HS-27A (cell line): ENCODE data around the gene SPAG16.
"Not testable (repeated sequence)": the region's sequence is repeated elsewhere in the genome, so short reads cannot be mapped to it uniquely, and the experiment has no call there.

ENCODE experiments used
- DNase-seq: peaks from one replicate; pipeline ENCODE4 v3.0.0-alpha.2; 2012; ENCODE audit warnings: low read depth, missing footprints

The SPAG16 gene

DNA sequence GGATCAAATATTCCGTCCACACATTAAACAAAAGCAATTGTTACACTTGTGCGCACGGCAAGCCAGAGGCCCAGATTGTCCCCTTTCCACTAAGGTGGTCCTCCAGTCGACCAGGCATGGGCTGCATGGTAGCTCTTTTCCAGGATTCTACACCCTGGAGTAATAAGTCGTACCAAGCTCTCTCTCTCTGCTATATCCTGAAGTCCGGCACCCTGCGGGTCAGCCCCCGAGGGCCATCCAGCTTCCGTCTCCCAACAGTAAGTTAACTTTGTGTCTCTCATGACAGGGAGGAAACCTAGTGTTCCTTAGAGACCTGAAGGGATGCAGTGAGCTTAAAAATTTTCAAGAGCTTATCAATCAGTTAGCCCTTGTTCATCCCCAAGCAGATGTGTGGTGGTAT, 126.4 kb downstream of the SPAG16 start:
- not testable (repeated sequence) for DNase-seq

DNA sequence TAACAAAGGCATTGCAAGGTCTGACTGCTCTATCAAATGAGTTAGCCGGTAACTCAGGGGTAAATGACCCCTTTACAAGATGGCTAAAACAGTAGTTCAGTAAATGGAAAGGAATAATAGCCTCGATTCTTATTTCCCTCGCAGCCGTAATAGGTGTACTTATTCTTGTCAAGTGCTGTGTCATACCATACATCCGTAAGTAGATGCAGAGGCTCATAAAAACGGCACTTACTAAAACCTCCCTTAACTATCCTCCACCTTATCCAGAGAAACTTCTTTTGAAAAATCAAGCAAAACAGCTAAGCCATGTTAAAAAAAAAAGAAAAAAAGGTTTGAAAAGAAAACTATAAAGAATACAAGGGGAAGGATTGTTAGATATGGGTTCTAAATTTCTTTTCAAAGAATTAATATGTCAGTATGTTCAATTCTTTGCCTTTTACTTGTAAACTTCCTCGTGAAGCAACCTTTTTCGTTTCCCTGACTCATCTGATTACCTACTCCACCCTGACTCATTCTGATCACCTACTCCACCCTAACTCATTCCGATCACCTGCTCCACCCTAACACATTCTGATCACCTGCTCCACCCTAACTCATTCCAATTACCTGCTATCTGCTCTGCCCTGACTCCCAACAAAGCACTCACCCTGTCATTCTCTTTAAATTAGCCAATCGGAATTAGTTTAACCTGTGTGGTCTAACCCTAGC, 127.5 kb downstream of the SPAG16 start:
- DNase-seq, result no peak

GRCh38 chr2:213415093-213415492, 130.8 kb downstream of the SPAG16 start:
- no peak for DNase-seq

DNA sequence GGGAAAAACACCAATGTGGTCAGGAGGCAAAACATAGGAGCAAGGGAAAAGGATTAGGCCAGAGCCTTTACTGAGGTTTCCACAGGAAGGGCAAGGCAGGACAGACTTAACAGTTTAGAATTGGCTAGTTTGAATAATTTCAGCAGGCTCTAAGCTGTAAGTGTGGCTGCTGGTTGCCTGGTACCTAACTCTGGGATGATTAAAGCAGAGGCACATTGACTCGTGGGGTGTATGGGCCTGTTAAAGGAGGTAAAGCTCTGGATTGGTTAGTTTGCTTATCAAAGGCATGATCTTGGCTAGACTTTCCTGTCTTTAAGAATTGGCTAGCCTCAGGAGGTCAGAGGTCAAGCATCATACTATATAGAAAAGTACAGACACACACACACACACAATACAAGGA, 132.6 kb downstream of the SPAG16 start:
- DNase-seq, result no peak

DNA sequence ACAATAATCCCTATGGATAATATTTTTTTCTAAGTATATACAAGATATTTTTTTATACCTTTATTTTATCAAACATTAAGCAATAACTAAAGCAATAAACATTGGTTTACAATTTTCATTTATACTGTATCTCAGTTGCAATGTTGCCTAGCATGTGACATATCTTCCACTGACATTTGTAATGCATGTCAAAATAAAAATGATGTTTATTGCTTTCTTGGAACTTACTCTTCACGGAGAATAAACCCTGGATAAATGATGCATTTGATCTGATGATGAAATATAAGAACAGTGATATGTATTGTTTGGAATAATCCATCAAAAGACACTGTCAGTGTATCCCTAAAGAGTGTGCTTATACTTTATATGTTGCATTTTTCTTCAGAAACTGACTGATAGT, 135.7 kb downstream of the SPAG16 start:
- DNase-seq, result no peak

DNA sequence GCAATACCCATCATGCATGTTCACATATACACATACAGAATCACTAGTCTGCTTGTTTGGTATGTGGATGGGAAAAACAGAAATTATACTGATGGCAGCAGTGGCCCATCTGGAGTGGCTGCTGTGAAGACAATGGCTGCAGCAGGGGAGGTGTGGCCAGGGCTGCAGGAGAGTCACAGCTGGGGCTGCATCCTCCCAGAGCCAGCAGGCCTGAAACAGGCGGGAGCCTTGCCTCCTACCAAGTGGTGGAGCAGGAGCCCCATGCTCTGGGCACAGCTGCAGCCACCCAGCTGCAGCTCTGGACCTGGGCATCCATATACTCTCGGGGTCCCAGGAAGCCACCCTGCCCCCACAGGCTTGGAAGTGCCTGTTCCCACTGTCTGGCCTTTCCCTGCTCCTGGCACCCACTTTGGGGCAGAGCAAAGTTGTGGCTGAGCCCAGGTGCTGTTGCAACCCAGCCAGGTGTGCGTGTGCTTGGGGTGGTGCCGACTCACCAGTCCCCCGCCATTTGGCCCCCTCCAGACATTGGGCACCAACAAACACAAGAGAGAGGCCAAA, 136.6 kb downstream of the SPAG16 start:
- no peak for DNase-seq

DNA sequence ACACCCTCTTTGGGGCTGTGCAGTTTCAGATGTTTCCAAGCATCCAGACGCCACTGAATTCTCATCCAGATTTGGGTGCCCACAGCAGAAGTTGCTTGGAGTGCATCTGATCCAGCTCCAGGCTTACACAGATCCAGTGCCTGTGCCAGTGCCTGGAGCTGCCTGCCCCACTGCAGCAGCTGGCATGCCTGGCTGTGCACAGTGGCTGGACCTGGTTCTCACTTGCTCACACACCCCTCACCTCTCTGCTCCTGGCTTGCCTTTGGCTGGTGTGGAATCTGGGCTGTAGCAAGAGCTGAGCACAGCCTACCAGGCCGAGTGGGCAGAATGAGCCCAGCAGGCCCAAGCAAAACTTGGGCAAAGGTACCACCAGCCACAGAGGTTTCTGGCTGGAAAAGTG, 137.9 kb downstream of the SPAG16 start:
- no peak for DNase-seq

GRCh38 chr2:213425618-213426017, 141.4 kb downstream of the SPAG16 start:
- no peak for DNase-seq

GRCh38 chr2:213429516-213429915, 145.3 kb downstream of the SPAG16 start:
- DNase-seq, result peak; percentile 12

DNA sequence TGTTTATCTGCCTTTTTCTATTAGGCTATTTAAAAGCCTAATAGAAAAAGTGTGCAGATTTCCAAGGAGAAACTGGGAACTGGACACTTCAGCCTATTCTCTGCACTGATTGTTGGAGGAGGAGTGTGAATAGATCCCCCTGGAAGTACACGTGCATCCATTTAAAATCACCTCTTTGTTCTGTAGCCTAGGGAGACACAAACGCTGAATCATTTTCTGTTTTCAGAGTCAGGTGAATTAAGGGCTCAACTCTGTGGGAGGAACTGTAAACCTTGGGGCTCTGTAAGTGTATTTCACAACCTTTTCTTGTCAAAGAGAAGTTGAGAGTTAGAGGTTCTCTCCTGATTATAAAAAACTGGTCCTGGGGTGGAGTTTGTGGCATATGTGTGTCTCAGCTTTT, 159.7 kb downstream of the SPAG16 start:
- no peak for DNase-seq

GRCh38 chr2:213451542-213452239, 167.4 kb downstream of the SPAG16 start:
- no peak for DNase-seq

GRCh38 chr2:213455316-213456008, 171.2 kb downstream of the SPAG16 start:
- DNase-seq, result no peak

- no peak for DNase-seq
Measured at GRCh38 chr2:213475433-213475832, 191.2 kb downstream of the SPAG16 start.

- DNase-seq, result no peak
Measured at GRCh38 chr2:213476641-213477040, 192.4 kb downstream of the SPAG16 start.

DNA sequence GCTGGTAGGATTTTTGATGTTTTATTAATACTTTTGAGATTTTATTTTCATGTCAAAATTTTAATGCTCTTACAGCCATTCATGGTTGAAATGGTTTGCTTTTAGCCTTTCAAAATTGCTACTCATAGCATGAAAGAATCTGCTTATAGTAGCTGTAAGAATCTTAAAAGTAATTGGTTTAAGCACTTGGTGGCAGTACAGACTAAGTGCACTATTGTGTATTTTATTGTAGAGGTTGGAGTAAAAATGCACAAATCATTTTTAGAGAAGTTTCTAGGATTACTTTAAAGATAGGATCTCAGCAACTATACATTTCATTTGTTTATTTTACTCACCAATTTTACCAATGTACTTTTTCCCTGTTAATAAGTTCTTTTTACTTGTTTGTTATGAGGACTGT, 205.8 kb downstream of the SPAG16 start:
- DNase-seq, result no peak

GRCh38 chr2:213491376-213491775, 207.1 kb downstream of the SPAG16 start:
- no peak for DNase-seq

DNA sequence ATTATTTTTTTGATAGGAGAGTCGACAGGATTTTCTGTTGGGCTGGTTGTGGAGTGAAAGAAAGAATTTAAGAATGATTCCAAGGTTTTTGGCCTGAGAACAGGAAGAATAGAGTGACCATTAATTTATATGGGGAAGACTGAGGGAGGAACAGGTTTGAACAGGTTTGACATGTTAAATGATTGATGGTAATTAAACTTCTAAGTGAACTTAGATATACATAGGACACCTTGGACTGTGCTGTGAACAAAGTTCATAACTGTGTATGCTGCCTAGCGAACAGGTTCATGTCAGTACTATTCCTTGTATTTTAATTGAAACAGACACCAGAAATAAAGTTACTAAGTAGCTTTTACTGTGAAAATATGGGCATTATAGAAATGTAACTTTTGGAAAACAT, 212.0 kb downstream of the SPAG16 start:
- DNase-seq, result no peak

DNA sequence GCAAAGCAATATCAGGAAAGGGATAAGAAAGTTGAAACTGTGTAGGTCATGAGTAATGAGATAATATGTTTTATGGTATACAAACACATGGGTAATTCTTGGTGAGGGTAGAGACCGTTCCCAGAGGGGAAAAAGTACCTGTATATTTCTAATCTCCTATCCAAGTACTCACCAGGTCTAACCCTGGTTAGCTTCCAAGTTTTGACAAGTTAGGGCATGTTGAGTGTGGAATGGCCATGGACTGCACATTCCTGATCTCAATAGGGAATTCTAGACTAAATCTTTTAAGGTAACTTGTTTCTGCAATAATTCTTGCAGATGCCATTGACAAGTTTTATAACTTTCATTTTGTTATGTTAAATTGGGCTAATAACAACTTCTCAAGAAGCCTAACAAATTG, 216.6 kb downstream of the SPAG16 start:
- DNase-seq, result no peak

DNA sequence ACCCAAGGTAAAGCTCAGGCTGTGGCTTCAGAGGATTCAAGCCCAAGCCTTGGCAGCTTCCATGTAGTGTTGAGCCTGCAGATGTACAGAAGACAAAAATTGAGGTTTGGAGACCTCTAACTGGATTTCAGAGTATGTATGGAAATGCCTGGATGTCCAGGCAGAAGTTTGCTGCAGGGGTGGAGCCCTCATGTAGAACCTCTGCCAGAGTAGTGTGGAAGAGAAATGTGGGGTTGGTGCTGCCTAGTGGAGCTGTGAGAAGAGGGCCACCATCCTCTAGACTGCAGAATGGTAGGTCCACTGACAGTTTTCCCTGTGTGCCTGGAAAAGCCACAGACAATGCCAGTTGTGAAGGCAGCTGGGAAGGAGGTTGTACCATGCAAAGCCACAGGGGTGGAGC, 239.9 kb downstream of the SPAG16 start:
- no peak for DNase-seq

GRCh38 chr2:213537579-213537978, 253.3 kb downstream of the SPAG16 start:
- DNase-seq, result no peak

DNA sequence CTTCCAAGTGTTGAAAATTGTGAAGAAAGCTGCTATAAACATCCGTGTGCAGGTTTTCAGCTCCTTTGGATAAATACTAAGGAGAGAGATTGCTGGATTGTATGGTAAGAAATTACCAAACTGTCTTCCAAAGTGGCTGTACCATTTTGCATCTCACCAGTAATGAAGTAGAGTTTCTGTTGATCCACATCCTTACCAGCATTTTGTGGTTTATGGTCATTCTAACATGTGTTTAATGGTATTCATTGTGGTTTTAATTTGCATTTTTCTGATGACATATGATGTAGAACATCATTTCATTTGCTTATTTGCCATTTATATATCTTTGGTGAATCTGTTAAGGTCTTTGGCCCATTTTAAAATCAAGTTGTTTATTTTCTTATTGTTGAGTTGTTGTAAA, 260.7 kb downstream of the SPAG16 start:
- DNase-seq, result no peak

DNA sequence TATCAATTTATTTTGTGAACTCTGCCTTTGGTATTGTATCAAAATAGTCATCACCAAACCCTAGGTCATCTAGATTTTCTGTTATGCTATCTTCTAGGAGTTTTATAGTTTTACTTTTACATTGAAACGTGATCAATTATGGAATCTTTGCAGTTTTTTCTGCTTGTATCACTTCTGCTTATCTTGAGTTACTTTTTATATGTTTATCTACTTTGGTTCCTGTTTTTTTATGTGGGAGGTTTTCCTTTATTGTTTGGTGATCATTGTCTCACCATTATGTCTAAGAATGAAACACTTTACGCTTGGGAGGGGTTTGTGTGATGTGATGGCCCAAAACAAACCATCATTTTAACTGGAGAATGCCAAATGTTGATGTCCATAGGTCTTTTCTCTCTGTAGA, 261.2 kb downstream of the SPAG16 start:
- no peak for DNase-seq

GRCh38 chr2:213545964-213546475, 261.8 kb downstream of the SPAG16 start:
- DNase-seq, result no peak
